ENCODE results near the gene ABCD1.

Gene ABCD1

DNA sequence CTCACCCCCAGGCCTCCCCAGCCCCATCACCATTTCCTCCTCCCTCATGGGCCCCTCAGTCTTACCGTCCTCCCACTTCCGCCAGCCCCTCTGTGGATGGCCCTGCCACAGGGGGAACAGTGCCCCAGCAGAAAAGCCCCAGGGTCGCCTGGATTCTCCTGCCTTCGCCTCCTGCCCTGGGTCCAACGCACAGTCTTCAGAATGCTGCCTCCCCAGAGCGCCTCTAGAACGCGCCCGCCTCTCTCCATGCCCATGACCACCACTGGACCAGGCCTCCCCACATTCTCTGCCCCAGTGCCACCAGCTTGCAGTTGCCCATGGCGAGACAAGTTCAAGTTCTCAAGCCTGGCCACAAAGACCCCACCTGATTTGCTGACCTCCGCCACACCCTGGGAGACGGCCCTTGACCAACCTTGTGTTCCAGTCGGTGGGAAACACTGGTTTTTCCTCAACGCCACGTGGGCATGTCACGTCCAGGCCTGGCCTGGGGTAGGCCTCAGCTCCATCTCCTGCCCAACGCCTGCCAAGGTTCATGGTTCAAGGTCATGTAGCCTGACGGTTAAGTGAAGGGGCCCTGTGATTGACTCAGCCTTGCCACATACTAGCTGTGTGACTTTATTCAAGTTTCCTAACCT is 38.8 kb downstream of the ABCD1 start:
- no peak for DNase-seq

GRCh38 chrX:153763989-153764755 is 39.5 kb downstream of the ABCD1 start, which contains the start of gene PLXNB3:
TSS of gene PLXNB3 (plus strand) at chrX:153764249. CDS start at chrX:153765536, 1,287 bp downstream.
- peak in 13 of 14 donors; percentile 48 to 87 (median 81) for DNase-seq

DNA sequence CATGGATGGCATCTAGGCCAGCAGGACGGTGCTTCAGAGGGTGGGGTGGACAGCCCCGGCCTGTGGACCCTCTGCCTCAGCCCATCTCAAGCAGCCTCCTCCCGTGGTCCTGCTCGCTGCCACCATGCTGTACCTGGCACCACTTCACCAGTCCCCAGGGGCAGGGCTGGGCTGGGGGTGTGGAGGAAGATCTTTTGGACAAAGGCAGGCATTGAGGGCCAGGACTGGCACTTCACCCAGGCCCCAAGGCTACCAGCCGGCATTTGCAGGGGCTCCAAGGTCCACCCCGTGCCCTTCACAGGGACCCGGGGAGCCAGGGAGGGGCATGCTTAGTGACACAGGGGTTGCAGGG is 40.1 kb downstream of the ABCD1 start:
- DNase-seq = peak in 1 of 14 donors; percentile 63

DNA sequence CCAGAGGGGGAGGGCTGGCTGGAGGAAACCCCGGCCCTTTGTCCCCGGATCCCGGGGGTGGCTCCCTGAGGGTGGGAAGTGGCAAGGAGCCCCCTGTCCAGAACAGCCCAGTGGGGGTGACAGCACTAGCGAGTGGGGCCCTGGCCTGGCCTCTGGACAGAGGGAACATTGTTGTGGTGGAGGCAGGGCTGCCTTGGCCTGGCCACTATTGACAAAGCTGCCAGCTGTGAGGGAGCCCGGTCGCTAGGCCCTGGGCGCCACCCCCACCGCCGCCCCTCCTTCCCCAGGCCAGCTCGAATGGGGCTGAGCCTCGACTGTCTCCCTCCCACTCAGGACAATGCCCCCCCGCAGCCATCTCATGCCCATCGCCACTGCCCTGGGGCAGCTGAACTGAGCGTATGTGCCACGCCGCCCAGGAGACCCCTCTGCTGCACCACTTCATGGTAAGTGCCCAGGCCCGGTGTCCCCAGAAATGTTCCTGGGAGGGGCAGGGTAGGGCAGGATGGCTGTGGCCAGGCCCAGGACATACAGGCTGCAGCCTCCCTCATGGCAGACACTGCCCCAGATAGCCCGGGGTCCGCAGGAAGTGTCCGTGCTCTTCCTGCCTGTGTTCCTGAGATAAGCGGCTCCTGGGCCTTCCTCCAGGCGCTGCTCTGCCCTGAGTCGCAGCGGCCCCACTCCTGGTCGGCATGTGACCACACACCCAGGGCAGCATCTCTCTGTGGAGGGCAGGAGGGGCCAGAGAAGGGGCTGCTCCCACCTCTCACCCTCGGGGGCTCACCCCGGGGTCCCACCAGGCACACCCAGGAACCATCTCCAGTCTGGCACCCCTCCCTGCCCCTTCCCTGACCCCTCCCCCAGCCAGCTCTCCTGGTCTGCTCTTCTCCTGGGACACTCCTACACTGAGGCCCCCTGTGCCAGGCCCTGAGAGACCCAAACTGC is 40.8 kb downstream of the ABCD1 start:
- DNase-seq = peak in 13 of 14 donors; percentile 39 to 92 (median 85)

GRCh38 chrX:153766098-153766817 is 41.6 kb downstream of the ABCD1 start:
- peak in 7 of 14 donors; percentile 22 to 67 (median 49) for DNase-seq

- peak in 1 of 14 donors; percentile 30 for DNase-seq
Observed at GRCh38 chrX:153766871-153767673, 42.4 kb downstream of the ABCD1 start.

GRCh38 chrX:153767674-153768055 is 43.0 kb downstream of the ABCD1 start:
- no peak for DNase-seq

- DNase-seq = no peak
Observed at GRCh38 chrX:153768311-153769157, 43.9 kb downstream of the ABCD1 start.

DNA sequence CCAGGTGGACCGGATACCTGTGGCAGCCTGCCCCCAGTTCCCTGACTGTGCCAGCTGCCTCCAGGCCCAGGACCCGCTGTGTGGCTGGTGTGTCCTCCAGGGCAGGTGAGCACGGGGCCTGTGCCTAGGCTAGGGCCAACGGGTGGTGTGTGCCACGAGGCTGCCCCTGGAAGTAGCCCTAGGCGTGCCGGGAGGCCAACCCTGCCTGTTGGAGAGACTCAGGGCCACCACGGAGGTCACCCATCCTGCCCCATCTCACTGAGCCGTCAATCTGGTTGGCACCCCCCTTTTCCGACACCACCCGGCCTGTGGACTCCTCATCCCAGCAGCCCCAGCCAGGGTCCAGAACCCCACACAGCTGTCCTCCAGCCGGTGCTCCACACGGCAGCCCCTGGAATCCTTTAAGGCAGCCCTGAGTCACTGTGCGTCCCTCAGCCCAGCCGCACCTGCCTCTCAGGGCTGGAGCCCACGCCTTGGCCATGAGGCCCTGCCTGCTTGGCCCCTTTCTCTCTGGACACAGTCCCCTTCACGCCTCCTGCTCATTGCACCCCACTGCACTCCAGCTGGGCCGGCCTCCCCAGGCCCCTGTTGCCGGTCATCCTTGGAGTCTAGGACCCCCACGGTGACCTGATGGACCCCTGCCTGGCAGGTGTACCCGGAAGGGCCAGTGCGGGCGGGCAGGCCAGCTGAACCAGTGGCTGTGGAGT is 44.7 kb downstream of the ABCD1 start:
- no peak for DNase-seq

DNA sequence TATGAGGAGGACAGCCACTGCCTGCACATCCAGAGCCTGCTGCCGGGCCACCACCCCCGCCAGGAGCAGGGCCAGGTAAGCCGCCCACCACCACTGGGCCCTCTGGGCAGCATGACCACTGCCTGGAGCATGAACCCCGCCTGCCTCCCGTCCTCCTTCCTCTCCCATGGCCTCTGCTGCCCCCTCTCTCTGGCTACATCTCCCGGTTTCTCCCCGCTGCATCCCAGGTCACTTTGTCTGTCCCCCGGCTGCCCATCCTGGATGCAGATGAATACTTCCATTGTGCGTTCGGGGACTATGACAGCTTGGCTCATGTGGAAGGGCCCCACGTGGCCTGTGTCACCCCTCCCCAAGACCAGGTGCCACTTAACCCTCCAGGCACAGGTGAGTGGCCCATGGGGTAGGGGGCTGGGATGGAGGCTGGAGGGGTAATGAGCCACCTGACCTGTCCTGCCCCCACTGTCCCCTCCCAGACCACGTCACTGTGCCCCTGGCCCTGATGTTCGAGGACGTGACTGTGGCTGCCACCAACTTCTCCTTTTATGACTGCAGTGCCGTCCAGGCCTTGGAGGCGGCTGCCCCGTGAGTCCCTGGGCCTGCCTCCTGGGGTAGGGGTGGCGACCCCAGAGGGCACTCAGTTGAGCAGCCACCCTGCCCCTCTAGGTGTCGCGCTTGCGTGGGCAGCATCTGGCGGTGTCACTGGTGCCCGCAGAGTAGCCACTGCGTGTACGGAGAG is 45.4 kb downstream of the ABCD1 start:
- peak in 1 of 14 donors; percentile 28 for DNase-seq

DNA sequence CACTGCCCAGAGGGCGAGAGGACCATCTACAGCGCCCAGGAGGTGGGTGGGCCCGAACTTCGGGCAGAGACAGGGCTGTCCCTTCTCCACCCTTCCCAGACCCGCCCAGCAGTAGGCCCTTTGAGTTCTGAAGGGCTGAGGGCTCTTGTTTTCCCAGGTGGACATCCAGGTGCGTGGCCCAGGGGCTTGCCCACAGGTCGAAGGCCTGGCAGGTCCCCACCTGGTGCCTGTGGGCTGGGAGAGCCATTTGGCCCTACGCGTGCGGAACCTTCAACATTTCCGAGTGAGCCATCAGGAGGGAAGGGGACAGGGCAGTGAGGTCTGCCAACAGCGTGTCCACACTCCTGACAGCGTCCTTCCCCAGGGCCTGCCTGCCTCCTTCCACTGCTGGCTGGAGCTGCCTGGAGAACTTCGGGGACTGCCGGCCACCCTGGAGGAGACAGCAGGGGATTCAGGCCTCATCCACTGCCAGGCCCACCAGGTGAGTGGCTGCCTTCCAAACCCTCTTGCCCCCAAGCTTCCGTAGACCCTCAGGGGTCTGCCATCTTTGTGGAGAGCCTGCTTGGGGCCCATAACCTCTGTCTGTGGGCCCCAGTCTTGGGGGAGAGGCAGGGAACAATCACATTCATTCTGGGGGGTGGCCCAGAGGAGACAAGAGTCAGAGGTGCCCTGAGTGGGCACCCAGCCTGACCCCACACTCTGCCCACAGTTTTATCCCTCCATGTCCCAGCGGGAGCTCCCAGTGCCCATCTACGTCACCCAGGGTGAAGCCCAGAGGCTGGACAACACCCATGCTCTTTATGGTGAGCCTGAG is 46.2 kb downstream of the ABCD1 start:
- no peak for DNase-seq

DNA sequence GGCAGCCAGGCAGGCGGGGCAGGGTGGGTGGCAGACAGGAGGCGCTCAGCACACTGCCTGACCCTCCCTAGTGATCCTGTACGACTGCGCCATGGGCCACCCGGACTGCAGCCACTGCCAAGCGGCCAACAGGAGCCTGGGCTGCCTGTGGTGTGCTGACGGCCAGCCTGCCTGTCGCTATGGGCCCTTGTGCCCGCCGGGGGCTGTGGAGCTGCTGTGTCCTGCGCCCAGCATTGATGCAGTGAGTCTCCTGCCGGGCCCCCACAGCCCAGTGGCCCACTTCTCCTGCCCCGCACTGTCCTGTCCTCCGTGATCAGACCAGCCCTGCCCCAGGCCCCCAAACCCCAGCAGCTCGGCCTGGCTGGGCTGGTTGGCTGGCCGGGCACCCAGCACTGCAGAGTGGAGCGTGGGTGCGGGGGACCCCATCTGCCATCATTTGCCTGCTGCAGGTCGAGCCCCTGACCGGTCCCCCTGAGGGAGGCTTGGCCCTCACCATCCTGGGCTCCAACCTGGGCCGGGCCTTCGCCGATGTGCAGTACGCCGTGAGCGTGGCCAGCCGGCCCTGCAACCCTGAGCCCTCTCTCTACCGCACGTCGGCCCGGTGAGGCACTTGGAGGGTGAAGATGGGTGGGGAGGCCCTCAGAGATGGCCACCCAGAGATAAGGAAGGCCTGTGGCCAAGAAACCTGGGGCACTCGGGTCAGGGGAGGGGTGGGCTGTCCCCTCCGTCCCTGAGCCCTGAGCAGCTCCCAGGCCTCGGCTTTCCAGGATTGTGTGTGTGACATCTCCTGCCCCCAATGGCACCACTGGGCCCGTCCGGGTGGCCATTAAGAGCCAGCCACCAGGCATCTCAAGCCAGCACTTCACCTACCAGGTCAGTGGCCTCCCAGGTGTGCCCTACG is 47.0 kb downstream of the ABCD1 start:
- no peak for DNase-seq

- no peak for DNase-seq
Observed at GRCh38 chrX:153772316-153773217, 47.9 kb downstream of the ABCD1 start.

- DNase-seq = no peak
Observed at GRCh38 chrX:153773218-153773611, 48.6 kb downstream of the ABCD1 start.

- no peak for DNase-seq
Observed at GRCh38 chrX:153773741-153774575, 49.3 kb downstream of the ABCD1 start.

Measured in C1 segment of cervical spinal cord (tissue), 14 donors.